Heart right ventricle (tissue), 16 donors: ENCODE results near the gene GPR45. TPM values are rescaled to one million over a fixed set of nuclear protein-coding genes. Genes with fewer than 3 reads are reported as not detected.

ENCODE experiments used
- ATAC-seq, 8 donors: fragments of 200-7000 bp; cut with Tn5 transposase; one replicate each; pipeline ENCODE4 v1.9.1; 2020; ENCODE audit warnings: mild to moderate bottlenecking in 8 of 8, moderate library complexity in 8 of 8, moderate number of reproducible peaks in 1 of 8
- DNase-seq, 2 donors: peaks; one replicate each; pipeline ENCODE4 v3.0.0-alpha.2; 2020
- H3K27ac ChIP-seq, 10 donors: fragments of 200-600 bp; sonication (generic) in 2 of 10; one replicate each; pipeline versions ENCODE4 v1.5.0 to v1.8.0; 2020 to 2022; ENCODE audit warnings: mild to moderate bottlenecking in 3 of 10
- H3K27me3 ChIP-seq, 7 donors: fragments of 200-600 bp; one replicate each; pipeline ENCODE4 v1.8.0; 2021 to 2022; ENCODE audit warnings: mild to moderate bottlenecking in 2 of 7
- H3K36me3 ChIP-seq, 9 donors: fragments of 200-600 bp; sonication (generic) in 1 of 9; one replicate each; pipeline versions ENCODE4 v1.5.0 to v1.8.0; 2020 to 2022; ENCODE audit warnings: mild to moderate bottlenecking in 2 of 9
- H3K4me1 ChIP-seq, 9 donors: fragments of 200-600 bp; sonication (generic) in 1 of 9; one replicate each; pipeline versions ENCODE4 v1.5.0 to v1.8.0; 2020 to 2022; ENCODE audit warnings: mild to moderate bottlenecking in 4 of 9
- H3K4me3 ChIP-seq, 10 donors: fragments of 200-600 bp; sonication (generic) in 2 of 10; one replicate each; pipeline versions ENCODE4 v1.5.0 to v1.8.0; 2020 to 2022; ENCODE audit warnings: mild to moderate bottlenecking in 7 of 10, moderate library complexity in 2 of 10
- H3K9me3 ChIP-seq, 11 donors: fragments of 200-600 bp in 10 of 11; sonication (generic) in 2 of 11; one replicate each; pipeline versions ENCODE4 v1.5.0 to v1.8.0; 2013 to 2022; ENCODE audit warnings: mild to moderate bottlenecking in 2 of 11, control low read depth in 1 of 11, moderate library complexity in 1 of 11
- WGBS, 2 donors: extraction: QIAGEN DNeasy Blood & Tissue Kit; methylation state at CpG; one replicate each; pipeline ENCODE4 v1.1.7; 2013; ENCODE audit warnings: inconsistent platforms in 1 of 2; 5-methylcytosine and 5-hydroxymethylcytosine counted together
- intact Hi-C, 10 donors: fragments of 100-400 bp; cut with DNase I; formaldehyde crosslinking; loops; one replicate each; pipeline versions ENCODE4 v1.11.1 to v1.14.2; 2022
- polyA plus RNA-seq, 2 donors: library from polyadenylated mRNA; stranded (reverse); fragments of 200-250 nt; gene quantifications; one replicate each; pipeline ENCODE4 v1.2.3, GENCODE V29; 2013
- total RNA-seq, 10 donors: library from RNA; stranded (reverse); fragmentation: NEBNext Ultra II Directional in 3 of 10; extraction: Animal tissue kit (Norgen Biotek cat#: 25700) in 3 of 10; gene quantifications; one replicate each; pipeline versions ENCODE4 v1.2.1 to v1.2.4, GENCODE V29; 2021 to 2023
- TF ChIP-seq, protein P1 (sequence below), 9 donors: fragments of 200-600 bp; sonication (generic) in 2 of 9; IDR thresholded peaks; one replicate each; pipeline versions ENCODE4 v1.5.0 to v1.8.0; 2021 to 2022; ENCODE audit warnings: antibody characterized with exemption in 9 of 9, mild to moderate bottlenecking in 5 of 9, moderate library complexity in 1 of 9
- donor health status: Arrhythmogenic right ventricular cardiomyopathy.
- donor health status: ischemic (EF 13 %, LVEDD 7.1; RV severe dilation, severe dysfunction).
- donor health status: healthy with polysubstance abuse.
- donor health status: DM: no; HTN: yes; CAD: no.
- donor health status: DM: no; HTN: no; CAD: no.
- donor health status: ischemic (EF 25% LVEDD 6.9; RV normal size, moderate dysfunction).
- donor health status: ischemic (EF 25% LVEDD 5.7; RV mildly dilated, moderate dysfunction).
- donor health status: healthy.
- donor health status: DM: yes; HTN: yes; CAD: no.
- donor health status: Ischemic cardiomyopathy.
- donor health status: ischemic (EF 35%, LVEDD 5.7; RV mildly dilated, moderate dysfunction).
- donor health status: nonischemic (EF 11% LVEDD 7.7; RV severe dilation, severe dysfunction).
- donor health status: DM: yes; HTN: yes; CAD: no.
- donor health status: PGD.
- donor health status: ischemic (EF 29% LVEDD 5.4; RV normal size, mild dysfunction).
- donor health status: nonischemic (EF 23%, LVEDD 6.1; RV moderate dilation, normal function).

GPR45 gene
- total and polyA plus RNA-seq, 12 donors, result not detected

DNA sequence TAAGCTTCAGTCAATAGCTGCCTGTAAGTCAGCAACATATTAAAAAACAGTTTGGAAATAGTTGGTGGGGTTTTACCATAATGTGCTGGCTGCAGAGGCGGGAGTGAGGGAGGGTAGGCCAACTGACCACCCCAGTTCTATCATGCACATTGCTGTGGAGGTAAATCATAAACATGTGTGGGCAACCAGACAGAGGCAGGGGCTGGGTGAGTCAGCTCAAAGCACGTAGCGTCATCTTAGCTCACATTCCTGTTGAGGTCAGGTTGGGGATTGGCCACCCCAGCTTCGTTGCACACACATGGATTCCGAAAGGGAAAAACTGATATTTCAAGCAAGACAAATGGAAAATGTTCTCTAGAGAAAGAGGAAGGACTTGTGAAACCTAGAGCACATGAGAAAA, 19.5 kb downstream of the GPR45 start:
- TF ChIP-seq, protein P1, sequence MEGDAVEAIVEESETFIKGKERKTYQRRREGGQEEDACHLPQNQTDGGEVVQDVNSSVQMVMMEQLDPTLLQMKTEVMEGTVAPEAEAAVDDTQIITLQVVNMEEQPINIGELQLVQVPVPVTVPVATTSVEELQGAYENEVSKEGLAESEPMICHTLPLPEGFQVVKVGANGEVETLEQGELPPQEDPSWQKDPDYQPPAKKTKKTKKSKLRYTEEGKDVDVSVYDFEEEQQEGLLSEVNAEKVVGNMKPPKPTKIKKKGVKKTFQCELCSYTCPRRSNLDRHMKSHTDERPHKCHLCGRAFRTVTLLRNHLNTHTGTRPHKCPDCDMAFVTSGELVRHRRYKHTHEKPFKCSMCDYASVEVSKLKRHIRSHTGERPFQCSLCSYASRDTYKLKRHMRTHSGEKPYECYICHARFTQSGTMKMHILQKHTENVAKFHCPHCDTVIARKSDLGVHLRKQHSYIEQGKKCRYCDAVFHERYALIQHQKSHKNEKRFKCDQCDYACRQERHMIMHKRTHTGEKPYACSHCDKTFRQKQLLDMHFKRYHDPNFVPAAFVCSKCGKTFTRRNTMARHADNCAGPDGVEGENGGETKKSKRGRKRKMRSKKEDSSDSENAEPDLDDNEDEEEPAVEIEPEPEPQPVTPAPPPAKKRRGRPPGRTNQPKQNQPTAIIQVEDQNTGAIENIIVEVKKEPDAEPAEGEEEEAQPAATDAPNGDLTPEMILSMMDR (IDR thresholded peaks at IDR 0.05), result no peak
- 82 to 89% methylated on average over 5 of the region's 5 CpGs for WGBS, 2 donors
- H3K4me3 ChIP-seq, result no peak overlapping the region
- ATAC-seq (no peak), DNase-seq (no peak)
- peaks cover 0 to 30% (median 5%) of the 10 kb centered on the region in 9 donors for H3K36me3 ChIP-seq
- H3K9me3 ChIP-seq, result no peaks in the 10 kb centered on the region
- no peaks in the 10 kb centered on the region for H3K4me1 ChIP-seq
- intact Hi-C loops, result no loop called here
- no peak overlapping the region for H3K27ac ChIP-seq
- no peaks in the 10 kb centered on the region for H3K27me3 ChIP-seq

DNA sequence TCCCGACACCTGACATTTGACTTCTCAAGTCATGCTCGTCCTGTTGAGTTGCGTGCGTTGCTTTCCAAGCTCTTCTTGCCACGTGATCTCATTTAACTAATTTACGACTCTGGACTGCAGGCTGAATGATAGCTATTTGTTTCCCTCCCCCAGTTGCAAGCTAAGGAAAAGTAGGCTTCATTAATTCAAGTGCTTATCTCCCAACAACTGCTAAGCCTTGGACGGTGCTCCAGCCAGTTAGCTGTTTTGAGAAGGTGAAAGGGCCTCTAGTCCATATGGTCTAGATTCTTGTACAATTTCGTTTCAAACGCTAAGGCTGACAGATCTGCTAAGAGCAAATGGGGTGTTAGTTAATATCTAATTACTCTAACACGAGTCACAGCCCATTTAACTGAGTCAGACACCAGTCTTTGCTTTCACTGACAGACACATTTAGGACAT, 21.1 kb downstream of the GPR45 start:
- Histone ChIP-seq H3K4me3 (no peak overlapping the region), H3K27me3 (no peaks in the 10 kb centered on the region), H3K27ac (no peak overlapping the region), H3K4me1 (no peaks in the 10 kb centered on the region), H3K9me3 (no peaks in the 10 kb centered on the region), H3K36me3 (peaks cover 0 to 46% (median 21%) of the 10 kb centered on the region in 9 donors)
- intact Hi-C loops, result no loop called here
- TF ChIP-seq, protein P1 (IDR thresholded peaks at IDR 0.05), result no peak
- WGBS, 2 donors, result 89 to 90% methylated on average over 10 of the region's 10 CpGs
- no peak for ATAC-seq
- no peak for DNase-seq

DNA sequence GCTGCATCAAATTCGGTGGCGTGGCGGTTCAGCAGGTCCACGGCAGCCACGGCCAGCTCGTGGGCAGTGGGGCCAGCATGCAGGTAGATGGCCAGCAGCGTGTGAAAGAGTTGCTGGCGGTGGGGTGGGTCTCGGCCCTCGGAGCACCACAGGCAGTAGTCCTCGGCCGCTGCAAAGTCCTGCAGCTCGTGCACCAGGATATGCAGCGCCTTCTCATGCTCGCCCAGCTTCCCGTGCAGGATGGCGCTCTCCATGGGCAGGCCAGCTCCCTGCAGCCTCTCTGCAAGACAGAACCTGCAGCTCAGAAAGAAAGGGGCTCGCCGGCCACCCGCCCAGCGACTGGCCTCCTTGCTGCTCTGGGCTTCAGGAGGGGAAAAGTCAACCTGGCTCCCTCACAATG, 27.9 kb downstream of the GPR45 start:
- DNase-seq, result no peak
- 96 to 98% methylated on average over 21 of the region's 21 CpGs for WGBS, 2 donors
- ATAC-seq, result no peak
- Histone ChIP-seq H3K9me3 (no peaks in the 10 kb centered on the region), H3K27ac (no peak overlapping the region), H3K4me1 (peaks cover 0 to 4% (median 0%) of the 10 kb centered on the region in 9 donors), H3K4me3 (no peak overlapping the region), H3K36me3 (peaks cover 0 to 99% (median 66%) of the 10 kb centered on the region in 9 donors), H3K27me3 (no peaks in the 10 kb centered on the region)
- TF ChIP-seq, protein P1 (IDR thresholded peaks at IDR 0.05), result no peak
- intact Hi-C loops, result no loop called here

DNA sequence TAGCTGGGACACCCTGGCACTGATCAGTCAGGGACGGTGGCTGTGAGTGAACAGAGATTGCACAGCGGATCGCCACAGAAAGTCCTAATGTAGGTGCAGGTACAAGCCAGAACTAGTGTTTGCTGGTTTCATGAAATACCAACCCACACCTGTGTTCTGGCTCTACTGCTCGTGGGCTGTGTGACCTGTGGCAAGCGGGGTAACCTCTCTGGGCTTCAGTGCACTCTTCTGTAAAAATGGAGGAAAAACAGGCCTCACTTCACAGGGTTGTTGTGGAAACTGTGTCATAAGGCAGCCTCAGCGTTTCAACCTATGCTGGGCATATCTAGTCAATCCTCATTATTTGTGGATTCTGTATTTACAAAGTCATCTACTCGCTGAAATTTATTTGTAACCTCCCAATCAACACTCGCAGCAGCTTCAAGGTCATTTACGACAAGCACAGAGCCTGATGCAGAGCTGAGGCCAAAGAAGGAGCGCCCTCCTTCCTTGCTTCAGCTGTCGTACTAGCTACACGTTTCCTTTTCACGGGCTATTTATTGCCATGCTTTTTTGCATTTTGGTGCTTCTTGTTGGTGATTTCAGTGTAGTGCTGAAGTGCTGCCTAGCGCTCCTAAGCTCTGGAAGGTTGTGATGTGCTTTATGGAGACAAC, 30.0 kb downstream of the GPR45 start:
- DNase-seq (no peak), ATAC-seq (no peak)
- peaks cover 0 to 4% (median 0%) of the 10 kb centered on the region in 9 donors for H3K4me1 ChIP-seq
- 94 to 97% methylated on average over 14 of the region's 14 CpGs for WGBS, 2 donors
- H3K27me3 ChIP-seq, result no peaks in the 10 kb centered on the region
- TF ChIP-seq, protein P1 (IDR thresholded peaks at IDR 0.05), result no peak
- no peaks in the 10 kb centered on the region for H3K9me3 ChIP-seq
- intact Hi-C loops, result no loop called here
- H3K4me3 ChIP-seq, result no peak overlapping the region
- H3K27ac ChIP-seq, result no peak overlapping the region
- H3K36me3 ChIP-seq, result peaks cover 0 to 100% (median 70%) of the 10 kb centered on the region in 9 donors
